ENCODE results near the gene ZNF593OS.

ZNF593OS gene

GRCh38 chr1:26164861-26165842 is 6.5 kb downstream of the ZNF593OS start:
- Histone ChIP-seq H3K4me3 (ENCODE audit: low read length) (no peak overlapping the region), H3K4me1 (ENCODE audit: control insufficient read depth, insufficient read depth, low read length) (peaks cover 14% of the 10 kb centered on the region), H3K27me3 (replicated peaks; ENCODE audit: control insufficient read depth, insufficient read depth, low read length) (peaks cover 19% of the 10 kb centered on the region), H3K36me3 (ENCODE audit: control insufficient read depth, insufficient read depth, low read length, severe bottlenecking) (no peaks in the 10 kb centered on the region), H3K9ac (ENCODE audit: low read length) (no peak overlapping the region), H3K9me3 (ENCODE audit: control insufficient read depth, low read length) (no peaks in the 10 kb centered on the region)
- no peak for DNase-seq (ENCODE audit: low read depth)

- DNase-seq (ENCODE audit: low read depth): peak; percentile 76
- peaks cover 10% of the 10 kb centered on the region for H3K4me1 ChIP-seq (ENCODE audit: control insufficient read depth, insufficient read depth, low read length)
- peak overlapping the region; percentile 34 for H3K9ac ChIP-seq (ENCODE audit: low read length)
- H3K36me3 ChIP-seq (ENCODE audit: control insufficient read depth, insufficient read depth, low read length, severe bottlenecking): no peaks in the 10 kb centered on the region
- peaks cover 19% of the 10 kb centered on the region for H3K27me3 ChIP-seq (replicated peaks; ENCODE audit: control insufficient read depth, insufficient read depth, low read length)
- no peaks in the 10 kb centered on the region for H3K9me3 ChIP-seq (ENCODE audit: control insufficient read depth, low read length)
- peak overlapping the region; percentile 67 for H3K4me3 ChIP-seq (ENCODE audit: low read length)
Observed at GRCh38 chr1:26164036-26164860, 7.4 kb downstream of the ZNF593OS start.

DNA sequence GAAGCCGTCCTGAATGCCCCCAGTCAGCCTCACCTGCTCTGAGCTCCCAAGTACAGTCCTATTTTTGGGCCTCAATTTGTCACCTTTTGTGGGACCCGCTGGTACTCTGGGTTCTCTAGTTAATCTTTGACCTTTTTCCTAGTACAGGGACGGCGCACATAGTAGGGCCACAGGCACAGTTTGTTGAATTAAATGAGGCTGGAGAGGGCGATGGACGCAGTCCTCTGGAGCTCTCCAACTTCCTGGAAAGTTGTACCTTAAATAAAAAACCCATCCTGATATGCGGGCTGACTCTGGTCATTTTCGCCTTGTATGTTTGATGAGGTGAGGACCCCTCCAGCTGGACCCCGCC is 8.0 kb downstream of the ZNF593OS start:
- H3K4me1 ChIP-seq (ENCODE audit: control insufficient read depth, insufficient read depth, low read length): peaks cover 9% of the 10 kb centered on the region
- DNase-seq (ENCODE audit: low read depth): no peak
- H3K27me3 ChIP-seq (replicated peaks; ENCODE audit: control insufficient read depth, insufficient read depth, low read length): peaks cover 21% of the 10 kb centered on the region
- no peaks in the 10 kb centered on the region for H3K9me3 ChIP-seq (ENCODE audit: control insufficient read depth, low read length)
- H3K9ac ChIP-seq (ENCODE audit: low read length): no peak overlapping the region
- no peak overlapping the region for H3K4me3 ChIP-seq (ENCODE audit: low read length)
- no peaks in the 10 kb centered on the region for H3K36me3 ChIP-seq (ENCODE audit: control insufficient read depth, insufficient read depth, low read length, severe bottlenecking)

DNA sequence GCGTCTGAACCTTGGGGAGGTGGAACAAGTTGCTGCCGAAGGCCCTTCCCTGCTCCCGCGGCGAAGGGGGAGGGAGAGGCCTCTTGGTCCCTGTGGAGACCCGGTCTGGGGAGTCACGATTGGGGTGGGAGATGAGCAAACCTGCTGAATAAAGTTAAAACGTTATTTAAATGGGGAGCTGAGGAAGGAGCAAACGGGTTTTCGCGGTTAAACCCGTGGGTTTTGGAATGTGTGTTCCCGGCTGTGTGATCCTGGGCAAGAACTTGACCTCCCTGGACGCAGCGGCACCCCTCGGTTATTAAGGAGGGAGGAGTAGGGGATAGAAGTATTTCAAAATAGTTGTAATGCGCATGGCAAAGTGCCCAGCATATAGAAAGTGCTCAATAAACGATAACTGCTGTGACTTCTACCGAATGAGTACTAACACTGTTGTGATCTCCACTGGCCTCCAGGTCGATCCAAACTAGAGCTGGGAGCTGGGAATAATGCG is 9.4 kb downstream of the ZNF593OS start:
- no peak for DNase-seq (ENCODE audit: low read depth)
- Histone ChIP-seq H3K4me1 (ENCODE audit: control insufficient read depth, insufficient read depth, low read length) (peaks cover 9% of the 10 kb centered on the region), H3K9me3 (ENCODE audit: control insufficient read depth, low read length) (no peaks in the 10 kb centered on the region), H3K9ac (ENCODE audit: low read length) (no peak overlapping the region), H3K4me3 (ENCODE audit: low read length) (peak overlapping the region; percentile 60), H3K36me3 (ENCODE audit: control insufficient read depth, insufficient read depth, low read length, severe bottlenecking) (no peaks in the 10 kb centered on the region), H3K27me3 (replicated peaks; ENCODE audit: control insufficient read depth, insufficient read depth, low read length) (peaks cover 34% of the 10 kb centered on the region)

GRCh38 chr1:26161415-26162219 is 10.0 kb downstream of the ZNF593OS start:
- Histone ChIP-seq H3K27me3 (replicated peaks; ENCODE audit: control insufficient read depth, insufficient read depth, low read length) (peaks cover 39% of the 10 kb centered on the region), H3K9me3 (ENCODE audit: control insufficient read depth, low read length) (no peaks in the 10 kb centered on the region), H3K4me3 (ENCODE audit: low read length) (peak overlapping the region; percentile 60), H3K36me3 (ENCODE audit: control insufficient read depth, insufficient read depth, low read length, severe bottlenecking) (no peaks in the 10 kb centered on the region), H3K4me1 (ENCODE audit: control insufficient read depth, insufficient read depth, low read length) (peaks cover 9% of the 10 kb centered on the region), H3K9ac (ENCODE audit: low read length) (no peak overlapping the region)
- peak; percentile 77 for DNase-seq (ENCODE audit: low read depth)

- H3K9me3 ChIP-seq (ENCODE audit: control insufficient read depth, low read length): no peaks in the 10 kb centered on the region
- H3K4me3 ChIP-seq (ENCODE audit: low read length): peak overlapping the region; percentile 60
- H3K36me3 ChIP-seq (ENCODE audit: control insufficient read depth, insufficient read depth, low read length, severe bottlenecking): no peaks in the 10 kb centered on the region
- H3K27me3 ChIP-seq (replicated peaks; ENCODE audit: control insufficient read depth, insufficient read depth, low read length): peaks cover 48% of the 10 kb centered on the region
- H3K9ac ChIP-seq (ENCODE audit: low read length): no peak overlapping the region
- H3K4me1 ChIP-seq (ENCODE audit: control insufficient read depth, insufficient read depth, low read length): peaks cover 9% of the 10 kb centered on the region
- DNase-seq (ENCODE audit: low read depth): no peak
Observed at GRCh38 chr1:26160527-26161414, 10.9 kb downstream of the ZNF593OS start.

- no peak overlapping the region for H3K9ac ChIP-seq (ENCODE audit: low read length)
- no peak for DNase-seq (ENCODE audit: low read depth)
- H3K9me3 ChIP-seq (ENCODE audit: control insufficient read depth, low read length): no peaks in the 10 kb centered on the region
- H3K36me3 ChIP-seq (ENCODE audit: control insufficient read depth, insufficient read depth, low read length, severe bottlenecking): no peaks in the 10 kb centered on the region
- no peak overlapping the region for H3K4me3 ChIP-seq (ENCODE audit: low read length)
- H3K4me1 ChIP-seq (ENCODE audit: control insufficient read depth, insufficient read depth, low read length): peaks cover 9% of the 10 kb centered on the region
- H3K27me3 ChIP-seq (replicated peaks; ENCODE audit: control insufficient read depth, insufficient read depth, low read length): peaks cover 58% of the 10 kb centered on the region
Observed at GRCh38 chr1:26159743-26160039, 11.9 kb downstream of the ZNF593OS start.

DNA sequence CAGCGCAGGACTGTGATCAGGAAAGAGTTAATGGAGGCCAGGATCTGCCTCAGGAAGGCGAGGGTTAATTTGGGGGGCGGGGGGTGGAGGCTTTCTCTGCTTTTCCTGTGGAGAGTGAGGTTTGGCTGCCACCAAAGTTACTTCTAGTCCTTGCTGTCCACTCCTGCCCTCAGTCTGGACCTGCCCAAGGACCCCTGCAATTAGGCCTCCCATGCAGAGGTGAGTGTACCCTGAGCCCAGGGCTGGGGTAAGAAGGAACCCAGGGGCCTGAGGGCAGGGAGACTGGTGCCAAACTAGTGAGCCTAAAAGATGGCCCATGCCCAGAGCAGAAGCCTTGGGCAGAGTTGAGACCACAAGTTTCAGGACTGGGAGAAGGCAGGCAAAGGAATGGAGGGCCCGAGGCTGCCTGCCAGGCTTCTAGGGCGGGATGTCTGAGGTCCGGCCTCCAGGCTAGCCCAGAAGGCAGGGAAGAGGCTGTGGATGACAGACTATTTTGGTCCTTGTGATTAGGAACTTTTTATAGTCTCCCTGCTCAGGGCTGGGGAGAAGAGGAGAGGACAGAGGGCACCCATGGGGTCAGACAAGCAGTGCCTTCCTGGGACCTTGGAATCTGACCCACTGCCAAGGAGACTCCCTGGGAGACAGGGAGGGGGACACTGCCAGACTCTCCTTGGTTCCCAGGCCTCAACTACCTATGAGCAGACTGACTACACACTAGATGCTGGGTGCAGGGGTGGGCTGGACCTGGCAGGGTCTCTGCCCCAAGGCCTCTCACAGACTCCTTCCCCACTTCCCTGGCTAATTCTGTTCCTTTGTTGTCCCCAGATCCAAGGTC is 12.5 kb downstream of the ZNF593OS start, which contains the start of gene FAM110D:
TSS of gene FAM110D (plus strand) at position 172 of the 835 bp plus-strand sequence. CDS start 2,213 bp downstream, outside the sequence.
- Histone ChIP-seq H3K27me3 (replicated peaks; ENCODE audit: control insufficient read depth, insufficient read depth, low read length) (peaks cover 62% of the 10 kb centered on the region), H3K9me3 (ENCODE audit: control insufficient read depth, low read length) (no peaks in the 10 kb centered on the region), H3K9ac (ENCODE audit: low read length) (no peak within 1 kb of the TSS), H3K4me3 (ENCODE audit: low read length) (no peak within 1 kb of the TSS), H3K36me3 (ENCODE audit: control insufficient read depth, insufficient read depth, low read length, severe bottlenecking) (no peaks in the 10 kb centered on the region), H3K4me1 (ENCODE audit: control insufficient read depth, insufficient read depth, low read length) (peaks cover 9% of the 10 kb centered on the region)
- no peak for DNase-seq (ENCODE audit: low read depth)

DNA sequence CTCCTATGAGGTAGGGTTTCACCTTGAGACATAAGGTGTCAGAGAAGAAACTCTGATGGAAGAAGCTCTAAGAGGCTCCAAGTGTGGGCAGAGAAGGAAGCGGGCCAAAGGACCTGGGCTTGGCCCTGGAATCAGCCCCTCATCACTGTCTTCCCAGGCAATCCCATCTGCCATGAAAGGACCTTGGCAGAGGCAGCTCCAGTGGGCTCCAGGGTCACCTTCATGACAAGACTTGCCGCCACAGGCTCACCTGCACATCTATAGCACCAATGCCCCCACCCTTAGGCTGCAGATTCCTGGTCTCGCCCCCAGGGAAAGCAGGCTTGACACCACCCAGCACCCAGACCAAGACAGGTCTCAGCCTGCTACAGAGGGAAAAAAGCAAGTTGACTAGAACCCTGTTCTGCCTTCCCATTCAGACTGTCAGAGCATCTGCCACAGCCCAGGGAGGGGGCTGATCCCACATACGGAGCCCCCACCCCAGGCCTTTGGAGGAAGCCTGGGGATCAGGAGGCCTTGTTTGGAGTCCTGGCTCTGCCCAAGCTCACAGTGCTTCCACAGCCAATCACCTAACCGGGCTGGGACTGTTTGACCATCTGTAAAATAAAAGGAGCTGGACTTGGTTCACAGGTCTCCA is 13.2 kb downstream of the ZNF593OS start:
- Histone ChIP-seq H3K4me1 (ENCODE audit: control insufficient read depth, insufficient read depth, low read length) (peaks cover 9% of the 10 kb centered on the region), H3K4me3 (ENCODE audit: low read length) (no peak overlapping the region)

More for the DNA sequence above, 13.2 kb downstream of the ZNF593OS start:
- Histone ChIP-seq H3K36me3 (ENCODE audit: control insufficient read depth, insufficient read depth, low read length, severe bottlenecking) (no peaks in the 10 kb centered on the region), H3K27me3 (replicated peaks; ENCODE audit: control insufficient read depth, insufficient read depth, low read length) (peaks cover 64% of the 10 kb centered on the region), H3K9ac (ENCODE audit: low read length) (no peak overlapping the region), H3K9me3 (ENCODE audit: control insufficient read depth, low read length) (no peaks in the 10 kb centered on the region)
- no peak for DNase-seq (ENCODE audit: low read depth)

All from adipocyte (in vitro differentiated cells).